GM12865 (cell line): ENCODE measurements around the gene MPIG6B.

Experiments
- DNase-seq: peaks from one replicate; pipeline ENCODE4 v3.0.0; 2010; ENCODE audit warnings: low read depth
- H3K4me3 ChIP-seq: 2 replicates; pipeline ENCODE4 v1.5.1; 2011; ENCODE audit warnings: mild to moderate bottlenecking, low read depth, low read length, control low read depth
- TF ChIP-seq, protein P1 (sequence below): IDR thresholded peaks from 2 replicates; pipeline ENCODE4 v1.5.1; 2011; ENCODE audit warnings: low read length, control low read depth, low read depth, inconsistent platforms; ENCODE audit not compliant: insufficient read depth; ENCODE audit errors: missing control alignments

Gene MPIG6B

GRCh38 chr6:31749301-31750036 lies 26.3 kb downstream of the MPIG6B start:
- no peak for DNase-seq
- no peak overlapping the region for H3K4me3 ChIP-seq
- TF ChIP-seq, protein P1, sequence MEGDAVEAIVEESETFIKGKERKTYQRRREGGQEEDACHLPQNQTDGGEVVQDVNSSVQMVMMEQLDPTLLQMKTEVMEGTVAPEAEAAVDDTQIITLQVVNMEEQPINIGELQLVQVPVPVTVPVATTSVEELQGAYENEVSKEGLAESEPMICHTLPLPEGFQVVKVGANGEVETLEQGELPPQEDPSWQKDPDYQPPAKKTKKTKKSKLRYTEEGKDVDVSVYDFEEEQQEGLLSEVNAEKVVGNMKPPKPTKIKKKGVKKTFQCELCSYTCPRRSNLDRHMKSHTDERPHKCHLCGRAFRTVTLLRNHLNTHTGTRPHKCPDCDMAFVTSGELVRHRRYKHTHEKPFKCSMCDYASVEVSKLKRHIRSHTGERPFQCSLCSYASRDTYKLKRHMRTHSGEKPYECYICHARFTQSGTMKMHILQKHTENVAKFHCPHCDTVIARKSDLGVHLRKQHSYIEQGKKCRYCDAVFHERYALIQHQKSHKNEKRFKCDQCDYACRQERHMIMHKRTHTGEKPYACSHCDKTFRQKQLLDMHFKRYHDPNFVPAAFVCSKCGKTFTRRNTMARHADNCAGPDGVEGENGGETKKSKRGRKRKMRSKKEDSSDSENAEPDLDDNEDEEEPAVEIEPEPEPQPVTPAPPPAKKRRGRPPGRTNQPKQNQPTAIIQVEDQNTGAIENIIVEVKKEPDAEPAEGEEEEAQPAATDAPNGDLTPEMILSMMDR = no peak

- TF ChIP-seq, protein P1 = no peak
- no peak overlapping the region for H3K4me3 ChIP-seq
- DNase-seq = no peak
Observed at GRCh38 chr6:31750411-31751022, 27.3 kb downstream of the MPIG6B start.

- no peak overlapping the region for H3K4me3 ChIP-seq
- DNase-seq = no peak
Observed at GRCh38 chr6:31752739-31753319, 29.7 kb downstream of the MPIG6B start.

DNA sequence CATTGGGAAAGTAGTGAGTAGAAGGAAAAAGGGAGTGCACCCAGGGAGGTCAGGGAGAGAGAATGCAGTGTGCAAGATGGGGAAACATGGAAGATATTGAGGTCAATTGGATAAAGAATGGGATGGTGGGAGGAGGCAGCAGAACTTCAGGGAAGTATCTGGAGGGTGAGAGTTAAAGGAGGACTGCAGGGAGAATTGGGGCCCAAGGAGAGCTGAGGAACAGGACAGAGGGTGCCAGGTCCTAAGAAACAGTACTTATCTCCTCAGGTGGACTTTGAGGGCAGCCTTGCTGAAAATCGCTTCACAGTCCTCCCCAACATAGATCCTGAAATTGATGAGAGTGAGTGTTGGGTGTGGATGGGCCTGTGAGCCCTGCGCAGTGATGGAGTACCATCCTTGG lies 35.1 kb downstream of the MPIG6B start:
- no peak for DNase-seq
- H3K4me3 ChIP-seq = no peak overlapping the region
- TF ChIP-seq, protein P1 = no peak

More at GRCh38 chr6:31752739-31753319, 29.7 kb downstream of the MPIG6B start:
- TF ChIP-seq, protein P1 = no peak

DNA sequence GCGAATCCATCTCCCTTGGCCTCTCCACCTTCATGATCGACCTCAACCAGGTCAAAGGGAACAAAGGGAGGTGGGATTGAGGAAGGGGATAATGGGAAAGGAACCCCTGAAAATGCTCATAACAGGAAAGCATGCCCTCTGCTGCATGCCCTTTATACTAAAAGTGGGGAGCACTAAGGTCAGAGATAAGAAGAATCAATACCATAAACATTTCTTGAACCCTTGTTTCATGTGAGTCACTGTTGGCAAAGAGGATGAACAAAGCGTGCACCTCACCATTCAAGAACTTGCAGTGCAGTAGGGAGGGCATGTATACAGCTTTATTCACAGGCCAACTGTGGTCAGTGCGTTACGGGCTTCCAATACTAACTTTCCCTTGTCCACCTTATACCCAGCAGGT lies 37.6 kb downstream of the MPIG6B start:
- no peak for DNase-seq
- H3K4me3 ChIP-seq = no peak overlapping the region
- TF ChIP-seq, protein P1 = no peak

GRCh38 chr6:31761343-31761742 lies 38.2 kb downstream of the MPIG6B start:
- TF ChIP-seq, protein P1 = no peak
- DNase-seq = no peak
- no peak overlapping the region for H3K4me3 ChIP-seq

DNA sequence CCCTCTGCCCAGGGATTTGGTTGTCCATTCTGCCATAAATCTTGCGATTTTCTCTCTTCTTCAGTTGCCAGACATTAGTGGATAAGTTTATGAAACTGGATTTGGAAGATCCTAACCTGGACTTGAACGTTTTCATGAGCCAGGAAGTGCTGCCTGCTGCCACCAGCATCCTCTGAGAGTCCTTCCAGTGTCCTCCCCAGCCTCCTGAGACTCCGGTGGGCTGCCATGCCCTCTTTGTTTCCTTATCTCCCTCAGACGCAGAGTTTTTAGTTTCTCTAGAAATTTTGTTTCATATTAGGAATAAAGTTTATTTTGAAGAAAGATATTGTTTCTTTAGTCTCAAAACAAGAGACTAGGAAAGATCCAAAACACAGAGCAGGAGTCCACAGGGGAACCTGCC lies 39.2 kb downstream of the MPIG6B start, which contains the start of gene SAPCD1:
SAPCD1 (plus strand) TSS at position 301 of the 400 bp plus-strand sequence. CDS start 399 bp downstream, outside the sequence.
- H3K4me3 ChIP-seq = no peak within 1 kb of the TSS
- TF ChIP-seq, protein P1 = no peak
- no peak for DNase-seq
